ENCODE results near the gene VPREB1.

VPREB1 gene

DNA sequence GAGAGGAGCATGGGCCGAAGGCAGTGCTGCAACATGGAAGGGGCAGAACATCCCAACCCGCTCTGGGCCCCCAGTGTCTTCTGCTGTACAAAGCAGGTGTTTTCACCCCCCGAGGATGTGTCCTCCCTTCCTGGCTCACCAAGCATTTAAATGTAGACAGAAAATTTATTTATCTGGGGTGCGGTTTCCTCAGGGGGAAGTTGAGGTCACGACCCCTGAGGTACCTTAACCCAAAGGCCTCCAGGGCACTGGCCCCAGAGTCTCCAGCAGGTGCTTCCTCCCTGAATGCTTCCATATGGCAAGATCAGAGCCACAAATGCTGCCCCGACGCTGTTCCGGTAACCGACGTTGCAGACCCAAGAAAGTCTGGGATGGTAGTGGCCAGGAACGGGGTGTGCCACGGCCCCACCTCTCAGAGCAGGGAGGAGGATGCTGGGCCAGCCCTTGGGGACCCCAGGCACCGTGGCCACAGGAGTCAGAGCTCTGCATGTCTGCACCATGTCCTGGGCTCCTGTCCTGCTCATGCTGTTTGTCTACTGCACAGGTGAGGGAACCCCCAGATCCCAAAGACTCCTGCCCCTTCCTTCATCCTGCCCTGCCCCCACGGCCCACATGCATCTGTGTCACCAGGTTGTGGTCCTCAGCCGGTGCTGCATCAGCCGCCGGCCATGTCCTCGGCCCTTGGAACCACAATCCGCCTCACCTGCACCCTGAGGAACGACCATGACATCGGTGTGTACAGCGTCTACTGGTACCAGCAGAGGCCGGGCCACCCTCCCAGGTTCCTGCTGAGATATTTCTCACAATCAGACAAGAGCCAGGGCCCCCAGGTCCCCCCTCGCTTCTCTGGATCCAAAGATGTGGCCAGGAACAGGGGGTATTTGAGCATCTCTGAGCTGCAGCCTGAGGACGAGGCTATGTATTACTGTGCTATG is at the start of gene VPREB1:
Gene VPREB1, plus strand, starts transcription at position 471 of the 935 bp plus-strand sequence. Its CDS starts 28 bp downstream, at position 499.
- no peak for TF ChIP-seq NFIC (IDR thresholded peaks at IDR 0.05)
- TF ChIP-seq ZBTB7A (IDR thresholded peaks at IDR 0.05; ENCODE audit: low read depth) = no peak
- no peak for TF ChIP-seq EP300 (IDR thresholded peaks at IDR 0.05; ENCODE audit: borderline replicate concordance)
- TF ChIP-seq RAD21 (IDR thresholded peaks at IDR 0.05; ENCODE audit: low read depth) = no peak
- TF ChIP-seq EGR1 (IDR thresholded peaks at IDR 0.05) = no peak
- no peak for TF ChIP-seq YY1 (IDR thresholded peaks at IDR 0.05; ENCODE audit: low read depth)
- TF ChIP-seq TAF1 (IDR thresholded peaks at IDR 0.05; ENCODE audit: low read depth) = no peak
- TF ChIP-seq CREB1 (IDR thresholded peaks at IDR 0.05; ENCODE audit: low read depth) = no peak
- no peak for TF ChIP-seq USF1 (IDR thresholded peaks at IDR 0.05)
- TF ChIP-seq FOXM1 (IDR thresholded peaks at IDR 0.05; ENCODE audit: borderline replicate concordance, low read depth) = no peak

GRCh38 chr22:22194931-22195264 is 49.7 kb upstream of the VPREB1 start:
- no peak for TF ChIP-seq TEAD4 (IDR thresholded peaks at IDR 0.05)
- no peak for TF ChIP-seq REST (IDR thresholded peaks at IDR 0.05; ENCODE audit: low read depth)
- TF ChIP-seq EP300 (IDR thresholded peaks at IDR 0.05; ENCODE audit: borderline replicate concordance) = no peak
- no peak for TF ChIP-seq USF1 (IDR thresholded peaks at IDR 0.05)
- TF ChIP-seq CREB1 (IDR thresholded peaks at IDR 0.05; ENCODE audit: low read depth) = no peak
- TF ChIP-seq CEBPB (IDR thresholded peaks at IDR 0.05) = no peak
- TF ChIP-seq YY1 (IDR thresholded peaks at IDR 0.05; ENCODE audit: low read depth) = no peak
- TF ChIP-seq TAF1 (IDR thresholded peaks at IDR 0.05; ENCODE audit: low read depth) = no peak
- no peak for TF ChIP-seq TCF12 (IDR thresholded peaks at IDR 0.05; ENCODE audit: low read depth)
- no peak for TF ChIP-seq NFIC (IDR thresholded peaks at IDR 0.05)
- no peak for TF ChIP-seq ZBTB7A (IDR thresholded peaks at IDR 0.05; ENCODE audit: low read depth)
- TF ChIP-seq RAD21 (IDR thresholded peaks at IDR 0.05; ENCODE audit: low read depth) = no peak
- no peak for TF ChIP-seq FOXM1 (IDR thresholded peaks at IDR 0.05; ENCODE audit: borderline replicate concordance, low read depth)
- TF ChIP-seq MAX (IDR thresholded peaks at IDR 0.05) = no peak
- no peak for TF ChIP-seq EGR1 (IDR thresholded peaks at IDR 0.05)

GRCh38 chr22:22195265-22196017 is 49.1 kb upstream of the VPREB1 start:
- TF ChIP-seq RAD21 (IDR thresholded peaks at IDR 0.05; ENCODE audit: low read depth) = peak; percentile 75
- no peak for TF ChIP-seq TEAD4 (IDR thresholded peaks at IDR 0.05)
- TF ChIP-seq YY1 (IDR thresholded peaks at IDR 0.05; ENCODE audit: low read depth) = no peak

DNA sequence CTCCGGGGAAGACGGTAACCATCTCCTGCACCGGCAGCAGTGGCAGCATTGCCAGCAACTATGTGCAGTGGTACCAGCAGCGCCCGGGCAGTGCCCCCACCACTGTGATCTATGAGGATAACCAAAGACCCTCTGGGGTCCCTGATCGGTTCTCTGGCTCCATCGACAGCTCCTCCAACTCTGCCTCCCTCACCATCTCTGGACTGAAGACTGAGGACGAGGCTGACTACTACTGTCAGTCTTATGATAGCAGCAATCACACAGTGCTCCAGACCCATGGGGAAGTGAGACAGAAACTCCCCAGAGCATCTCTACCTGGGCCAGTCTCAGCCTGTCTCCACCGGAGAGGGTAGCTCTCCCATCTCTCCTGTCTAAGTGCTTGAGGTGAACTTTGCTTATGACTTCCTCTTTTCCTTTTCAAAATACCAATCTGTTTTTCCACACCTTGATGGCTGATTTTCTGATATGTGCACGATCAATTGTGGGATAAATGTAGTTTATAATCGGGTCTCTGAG is 48.5 kb upstream of the VPREB1 start:
- TF ChIP-seq NFIC (IDR thresholded peaks at IDR 0.05) = no peak
- TF ChIP-seq FOXM1 (IDR thresholded peaks at IDR 0.05; ENCODE audit: borderline replicate concordance, low read depth) = no peak
- no peak for TF ChIP-seq MAX (IDR thresholded peaks at IDR 0.05)
- TF ChIP-seq ZBTB7A (IDR thresholded peaks at IDR 0.05; ENCODE audit: low read depth) = no peak
- TF ChIP-seq EGR1 (IDR thresholded peaks at IDR 0.05) = no peak
- no peak for TF ChIP-seq YY1 (IDR thresholded peaks at IDR 0.05; ENCODE audit: low read depth)
- no peak for TF ChIP-seq RAD21 (IDR thresholded peaks at IDR 0.05; ENCODE audit: low read depth)
- no peak for TF ChIP-seq USF1 (IDR thresholded peaks at IDR 0.05)
- no peak for TF ChIP-seq EP300 (IDR thresholded peaks at IDR 0.05; ENCODE audit: borderline replicate concordance)
- TF ChIP-seq CREB1 (IDR thresholded peaks at IDR 0.05; ENCODE audit: low read depth) = no peak
- TF ChIP-seq TAF1 (IDR thresholded peaks at IDR 0.05; ENCODE audit: low read depth) = no peak
- no peak for TF ChIP-seq TCF12 (IDR thresholded peaks at IDR 0.05; ENCODE audit: low read depth)

DNA sequence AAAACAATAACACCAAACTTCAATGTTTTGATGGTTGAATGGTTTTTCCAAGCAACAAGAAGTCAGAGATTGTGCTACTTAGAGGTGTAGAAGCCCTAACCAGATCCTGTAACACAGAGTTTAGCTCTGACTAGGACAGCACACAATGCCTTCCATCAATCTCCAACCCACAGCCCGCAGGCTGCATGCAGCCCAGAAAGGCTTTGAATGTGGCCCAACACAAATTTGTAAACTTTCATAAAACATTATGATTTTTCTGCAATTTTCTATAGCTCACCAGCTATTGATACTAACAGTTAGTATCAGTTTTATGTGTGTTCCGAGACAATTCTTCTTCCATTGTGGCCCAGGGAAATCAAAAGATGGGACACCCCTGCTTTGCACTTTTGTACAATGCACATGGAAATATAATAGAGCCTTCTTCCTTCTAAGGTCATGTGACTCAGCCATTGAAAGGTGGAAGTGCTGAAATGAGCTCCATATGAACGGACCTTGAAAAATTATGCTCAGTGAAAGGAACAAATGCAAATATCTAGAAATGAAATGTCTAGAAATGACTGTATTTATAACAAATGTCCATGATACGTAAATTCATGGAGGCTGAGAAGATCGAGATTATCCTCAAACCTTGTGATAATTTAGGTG is 47.6 kb upstream of the VPREB1 start:
- TF ChIP-seq RAD21 (IDR thresholded peaks at IDR 0.05; ENCODE audit: low read depth) (no peak), TCF12 (IDR thresholded peaks at IDR 0.05; ENCODE audit: low read depth) (no peak)

GRCh38 chr22:22197993-22198402 is 46.6 kb upstream of the VPREB1 start:
- no peak for TF ChIP-seq MAX (IDR thresholded peaks at IDR 0.05)
- no peak for TF ChIP-seq NFIC (IDR thresholded peaks at IDR 0.05)
- TF ChIP-seq TEAD4 (IDR thresholded peaks at IDR 0.05) = no peak
- no peak for TF ChIP-seq TAF1 (IDR thresholded peaks at IDR 0.05; ENCODE audit: low read depth)
- no peak for TF ChIP-seq TCF12 (IDR thresholded peaks at IDR 0.05; ENCODE audit: low read depth)
- no peak for TF ChIP-seq EGR1 (IDR thresholded peaks at IDR 0.05)
- TF ChIP-seq EP300 (IDR thresholded peaks at IDR 0.05; ENCODE audit: borderline replicate concordance) = no peak
- no peak for TF ChIP-seq RAD21 (IDR thresholded peaks at IDR 0.05; ENCODE audit: low read depth)
- no peak for TF ChIP-seq REST (IDR thresholded peaks at IDR 0.05; ENCODE audit: low read depth)
